Liver (tissue), 3 donors: Measurements from ENCODE around the gene KRT8.

Experiments used
- FOXA1 ChIP-seq: IDR thresholded peaks from 2 replicates; pipeline ENCODE4 v1.6.1; 2016; ENCODE audit warnings: antibody characterized with exemption
- JUND ChIP-seq, 2 donors: IDR thresholded peaks; 2 replicates each; pipeline ENCODE4 v1.6.1; 2016; ENCODE audit warnings: antibody characterized with exemption in 2 of 2
- RAD21 ChIP-seq, 2 donors: IDR thresholded peaks; 2 replicates each; pipeline ENCODE4 v1.6.1; 2016; ENCODE audit warnings: antibody characterized with exemption in 2 of 2, mild to moderate bottlenecking in 2 of 2
- SP1 ChIP-seq: IDR thresholded peaks from 2 replicates; pipeline ENCODE4 v1.6.1; 2018; ENCODE audit warnings: antibody characterized with exemption, mild to moderate bottlenecking
- YY1 ChIP-seq: IDR thresholded peaks from 2 replicates; pipeline ENCODE4 v1.6.1; 2016; ENCODE audit warnings: antibody characterized with exemption, mild to moderate bottlenecking
- TF ChIP-seq, protein P1 (sequence below): fragments of 150-350 bp; IDR thresholded peaks from 2 replicates; pipeline ENCODE4 v1.5.1; 2017; ENCODE audit warnings: improper control_type of control experiment, low read depth, low read length; ENCODE audit not compliant: missing input control
- TF ChIP-seq, protein P2 (sequence below): IDR thresholded peaks from 2 replicates; pipeline ENCODE4 v1.6.1; 2016; ENCODE audit warnings: antibody characterized with exemption
- TF ChIP-seq, protein P3 (sequence below): IDR thresholded peaks from 2 replicates; pipeline ENCODE4 v1.6.1; 2016; ENCODE audit warnings: antibody characterized with exemption
- donor health status: healthy.
- donor health status: healthy.

DNA sequence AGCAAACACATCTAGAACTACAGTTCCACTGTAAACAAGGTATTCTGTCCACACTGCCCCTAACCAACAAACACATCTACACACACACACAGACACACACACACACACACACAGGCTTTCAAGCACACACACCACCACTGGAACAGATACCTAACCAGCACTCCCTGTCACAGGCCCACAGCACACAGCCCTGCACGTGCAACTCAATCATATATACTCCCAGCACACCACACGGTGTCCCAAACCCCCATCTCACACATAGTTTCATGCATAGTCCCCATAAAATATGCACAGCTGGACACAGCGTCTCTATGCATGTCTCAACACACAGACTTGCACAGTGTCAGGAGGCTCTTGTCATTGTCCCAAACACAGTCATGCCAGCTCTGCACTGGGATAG is 27.6 kb downstream of the KRT8 start:
- TF ChIP-seq, protein P1, sequence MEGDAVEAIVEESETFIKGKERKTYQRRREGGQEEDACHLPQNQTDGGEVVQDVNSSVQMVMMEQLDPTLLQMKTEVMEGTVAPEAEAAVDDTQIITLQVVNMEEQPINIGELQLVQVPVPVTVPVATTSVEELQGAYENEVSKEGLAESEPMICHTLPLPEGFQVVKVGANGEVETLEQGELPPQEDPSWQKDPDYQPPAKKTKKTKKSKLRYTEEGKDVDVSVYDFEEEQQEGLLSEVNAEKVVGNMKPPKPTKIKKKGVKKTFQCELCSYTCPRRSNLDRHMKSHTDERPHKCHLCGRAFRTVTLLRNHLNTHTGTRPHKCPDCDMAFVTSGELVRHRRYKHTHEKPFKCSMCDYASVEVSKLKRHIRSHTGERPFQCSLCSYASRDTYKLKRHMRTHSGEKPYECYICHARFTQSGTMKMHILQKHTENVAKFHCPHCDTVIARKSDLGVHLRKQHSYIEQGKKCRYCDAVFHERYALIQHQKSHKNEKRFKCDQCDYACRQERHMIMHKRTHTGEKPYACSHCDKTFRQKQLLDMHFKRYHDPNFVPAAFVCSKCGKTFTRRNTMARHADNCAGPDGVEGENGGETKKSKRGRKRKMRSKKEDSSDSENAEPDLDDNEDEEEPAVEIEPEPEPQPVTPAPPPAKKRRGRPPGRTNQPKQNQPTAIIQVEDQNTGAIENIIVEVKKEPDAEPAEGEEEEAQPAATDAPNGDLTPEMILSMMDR, result no peak
- TF ChIP-seq, protein P2, sequence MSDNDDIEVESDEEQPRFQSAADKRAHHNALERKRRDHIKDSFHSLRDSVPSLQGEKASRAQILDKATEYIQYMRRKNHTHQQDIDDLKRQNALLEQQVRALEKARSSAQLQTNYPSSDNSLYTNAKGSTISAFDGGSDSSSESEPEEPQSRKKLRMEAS, result no peak
- TF ChIP-seq YY1, result no peak
- no peak for TF ChIP-seq SP1
- TF ChIP-seq, protein P3, sequence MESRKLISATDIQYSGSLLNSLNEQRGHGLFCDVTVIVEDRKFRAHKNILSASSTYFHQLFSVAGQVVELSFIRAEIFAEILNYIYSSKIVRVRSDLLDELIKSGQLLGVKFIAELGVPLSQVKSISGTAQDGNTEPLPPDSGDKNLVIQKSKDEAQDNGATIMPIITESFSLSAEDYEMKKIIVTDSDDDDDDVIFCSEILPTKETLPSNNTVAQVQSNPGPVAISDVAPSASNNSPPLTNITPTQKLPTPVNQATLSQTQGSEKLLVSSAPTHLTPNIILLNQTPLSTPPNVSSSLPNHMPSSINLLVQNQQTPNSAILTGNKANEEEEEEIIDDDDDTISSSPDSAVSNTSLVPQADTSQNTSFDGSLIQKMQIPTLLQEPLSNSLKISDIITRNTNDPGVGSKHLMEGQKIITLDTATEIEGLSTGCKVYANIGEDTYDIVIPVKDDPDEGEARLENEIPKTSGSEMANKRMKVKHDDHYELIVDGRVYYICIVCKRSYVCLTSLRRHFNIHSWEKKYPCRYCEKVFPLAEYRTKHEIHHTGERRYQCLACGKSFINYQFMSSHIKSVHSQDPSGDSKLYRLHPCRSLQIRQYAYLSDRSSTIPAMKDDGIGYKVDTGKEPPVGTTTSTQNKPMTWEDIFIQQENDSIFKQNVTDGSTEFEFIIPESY, result no peak
- TF ChIP-seq JUND (IDR thresholded peaks at IDR 0.05), result no peak
- no peak for TF ChIP-seq RAD21 (IDR thresholded peaks at IDR 0.05)
- no peak for TF ChIP-seq FOXA1
